Panc1 (cell line): ENCODE results near the gene CYP3A4. TPM values are rescaled to one million over a fixed set of nuclear protein-coding genes. Genes with fewer than 3 reads are reported as not detected.

Source experiments
- ATAC-seq: fragments of 200-7000 bp; cut with Tn5 transposase; 2 replicates; pipeline ENCODE4 v1.9.1; 2020; ENCODE audit warnings: mild to moderate bottlenecking, moderate library complexity
- BruUV-seq: library from RNA; stranded (reverse); fragments of 400-500 nt; replicated peaks from 2 replicates; lab custom pipeline; 2021; lab: Mats Ljungman, UMichigan
- CTCF ChIA-PET: fragments of 300-600 bp; sonication (Branson Sonifier 250); formaldehyde crosslinking; loops from one replicate; lab custom pipeline; 2022; ENCODE audit warnings: antibody characterized with exemption; lab: Charles Lee
- POLR2A ChIA-PET: fragments of 300-600 bp; sonication (Branson Sonifier 250); formaldehyde crosslinking; loops from one replicate; lab custom pipeline; 2022; ENCODE audit warnings: antibody characterized with exemption; lab: Charles Lee
- DNase-seq: peaks from one replicate; pipeline ENCODE4 v3.0.0-alpha.2; 2010; ENCODE audit warnings: low read depth, low spot score
- H3K27ac ChIP-seq: 2 replicates; pipeline ENCODE4 v1.5.1; 2011; ENCODE audit warnings: mild to moderate bottlenecking, low read length, inconsistent platforms
- H3K27me3 ChIP-seq: fragments of 200-500 bp; sonication (Bioruptor generic); 2 replicates; pipeline ENCODE4 v1.6.0; 2014; ENCODE audit warnings: low read length, inconsistent platforms; ENCODE audit not compliant: control insufficient read depth, insufficient read depth
- H3K36me3 ChIP-seq: fragments of 200-500 bp; sonication (Bioruptor generic); 2 replicates; pipeline ENCODE4 v1.5.1; 2014; ENCODE audit warnings: inconsistent platforms, mild to moderate bottlenecking, low read length, moderate library complexity; ENCODE audit not compliant: control insufficient read depth, insufficient read depth
- H3K4me1 ChIP-seq: 2 replicates; pipeline ENCODE4 v1.5.1; 2011; ENCODE audit warnings: inconsistent platforms, mild to moderate bottlenecking, low read length, moderate library complexity; ENCODE audit not compliant: control insufficient read depth, insufficient read depth
- H3K4me3 ChIP-seq, 2 experiments: 2 replicates each; pipeline ENCODE4 v1.5.1; 2011 to 2012; ENCODE audit warnings: low read depth in 2 of 2, low read length in 2 of 2, mild to moderate bottlenecking in 2 of 2, inconsistent platforms in 1 of 2, moderate library complexity in 1 of 2
- H3K9me3 ChIP-seq: fragments of 200-500 bp; sonication (Bioruptor generic); 2 replicates; pipeline ENCODE4 v1.5.1; 2014; ENCODE audit warnings: low read depth, mild to moderate bottlenecking, inconsistent platforms, low read length, moderate library complexity; ENCODE audit not compliant: control insufficient read depth, insufficient read depth
- CTCF ChIP-seq: fragments of 450-650 bp; IDR thresholded peaks from 2 replicates; pipeline ENCODE4 v1.5.1; 2017; ENCODE audit warnings: mild to moderate bottlenecking
- POLR2AphosphoS5 ChIP-seq: IDR thresholded peaks from 2 replicates; pipeline ENCODE4 v1.6.1; 2012; ENCODE audit warnings: mild to moderate bottlenecking, low read depth, low read length, moderate library complexity
- REST ChIP-seq, 2 experiments: IDR thresholded peaks; 2 replicates each; pipeline ENCODE4 v1.6.1; 2011 to 2012; ENCODE audit warnings: low read depth in 2 of 2, control low read depth in 1 of 2, low read length in 1 of 2, mild to moderate bottlenecking in 1 of 2, moderate library complexity in 1 of 2; ENCODE audit not compliant: insufficient read depth in 1 of 2
- SIN3A ChIP-seq: IDR thresholded peaks from 2 replicates; pipeline ENCODE4 v1.6.1; 2012; ENCODE audit warnings: low read depth, mild to moderate bottlenecking, low read length, moderate library complexity, borderline replicate concordance; ENCODE audit not compliant: insufficient read depth
- TCF7L2 ChIP-seq: IDR thresholded peaks from 2 replicates; pipeline ENCODE4 v1.6.1; 2011; ENCODE audit warnings: mild to moderate bottlenecking, low read depth, low read length, inconsistent platforms
- in situ Hi-C: cut with HindIII; loops from 2 replicates; pipeline ENCODE4 v1.10.0; 2016; ENCODE audit warnings: low sequenced_read_pairs, low pct_unique_long_range_greater_than_20kb
- intact Hi-C: fragments of 100-400 bp; cut with micrococcal nuclease; formaldehyde crosslinking; loops from one replicate; pipeline ENCODE4 v1.10.0; 2022; ENCODE audit not compliant: unreplicated experiment
- total RNA-seq: library from RNA; stranded (reverse); gene quantifications from one replicate; pipeline ENCODE4 v1.2.1, GENCODE V29; 2021; ENCODE audit not compliant: unreplicated experiment

CYP3A4 gene
- total RNA-seq, 1 experiment from 2014 or later = 0.15 TPM

GRCh38 chr7:99766484-99767099, 17.4 kb downstream of the CYP3A4 start:
- Histone ChIP-seq H3K27ac (no peak overlapping the region), H3K4me3 (no peak overlapping the region), H3K4me1 (no peaks in the 10 kb centered on the region), H3K27me3 (peaks cover 46% of the 10 kb centered on the region), H3K9me3 (no peaks in the 10 kb centered on the region), H3K36me3 (no peaks in the 10 kb centered on the region)
- POLR2A ChIA-PET = no interaction called here
- TF ChIP-seq REST (IDR thresholded peaks at IDR 0.05; ENCODE audit: insufficient read depth in 1 of 2, low read depth in 2 of 2, low read length in 1 of 2) (no peak), POLR2AphosphoS5 (no peak), SIN3A (no peak), CTCF (no peak), TCF7L2 (no peak)
- BruUV-seq = no TSS peak
- in situ Hi-C loops = no loop called here
- no peak for ATAC-seq
- intact Hi-C loops = no loop called here
- CTCF ChIA-PET = no interaction called here
- DNase-seq = no peak

- Histone ChIP-seq H3K27ac (no peak overlapping the region), H3K4me1 (no peaks in the 10 kb centered on the region), H3K27me3 (peaks cover 36% of the 10 kb centered on the region), H3K4me3 (no peak overlapping the region), H3K9me3 (no peaks in the 10 kb centered on the region), H3K36me3 (no peaks in the 10 kb centered on the region)
- ChIA-PET CTCF (no interaction called here), POLR2A (interaction anchor here (0.6 kb wide), 1 partner anchor 131 kb away, joined by 7 read pairs; no protein-coding TSS in a partner anchor)
- TF ChIP-seq SIN3A = no peak
- TF ChIP-seq TCF7L2 = no peak
- TF ChIP-seq POLR2AphosphoS5 = no peak
- no peak for TF ChIP-seq CTCF
- no peak for TF ChIP-seq REST (IDR thresholded peaks at IDR 0.05; ENCODE audit: insufficient read depth in 1 of 2, low read depth in 2 of 2, low read length in 1 of 2)
- DNase-seq = no peak
- intact Hi-C loops (no loop called here), in situ Hi-C loops (no loop called here)
- no TSS peak for BruUV-seq
- ATAC-seq = no peak
These were observed 19.5 kb downstream of the CYP3A4 start for GRCh38 chr7:99764478-99764877.
